Naive thymus-derived CD8-positive, alpha-beta T cell (primary cell): Measurements from ENCODE around the gene TIMMDC1. TPM values are rescaled to one million over a fixed set of nuclear protein-coding genes. Genes with fewer than 3 reads are reported as not detected.

ENCODE experiments used
- ATAC-seq, 2 donors: fragments of 150-1000 bp; cut with Tn5 transposase in 1 of 2; sonication (Bioruptor Pico), chemical (Tn5 transposase) in 1 of 2; 1 replicate in 1 of 2; 2 replicates in 1 of 2; pipeline ENCODE4 v1.10.0; 2021; ENCODE audit warnings: mild to moderate bottlenecking in 2 of 2, moderate library complexity in 2 of 2
- POLR2A ChIA-PET: fragments of 350-600 bp; sonication (Branson Sonifier 250); formaldehyde crosslinking; loops from one replicate; lab custom pipeline; 2021; ENCODE audit warnings: antibody characterized with exemption; lab: Charles Lee
- DNase-seq, 10 donors: peaks; one replicate each; pipeline versions ENCODE4 v3.0.0 to v3.0.0-alpha.2; 2020 to 2022
- H3K27ac Mint-ChIP-seq, 10 donors: one replicate each; pipeline ENCODE4 v1.8.0; 2020 to 2022; ENCODE audit warnings: mild to moderate bottlenecking in 10 of 10, mixed read lengths in 10 of 10, moderate library complexity in 4 of 10, inconsistent platforms in 1 of 10
- H3K27me3 Mint-ChIP-seq, 5 donors: one replicate each; pipeline ENCODE4 v1.8.0; 2021 to 2022; ENCODE audit warnings: mixed read lengths in 5 of 5
- H3K36me3 Mint-ChIP-seq, 3 donors: one replicate each; pipeline ENCODE4 v1.8.0; 2020 to 2022; ENCODE audit warnings: mixed read lengths in 3 of 3, mild to moderate bottlenecking in 2 of 3, inconsistent platforms in 1 of 3
- H3K4me1 Mint-ChIP-seq, 4 donors: one replicate each; pipeline ENCODE4 v1.8.0; 2021 to 2022; ENCODE audit warnings: mixed read lengths in 4 of 4
- H3K4me3 Mint-ChIP-seq, 10 donors: one replicate each; pipeline ENCODE4 v1.8.0; 2020 to 2022; ENCODE audit warnings: mild to moderate bottlenecking in 10 of 10, mixed read lengths in 10 of 10, moderate library complexity in 6 of 10, inconsistent platforms in 1 of 10
- H3K9me3 Mint-ChIP-seq, 9 donors: one replicate each; pipeline ENCODE4 v1.8.0; 2020 to 2022; ENCODE audit warnings: mixed read lengths in 9 of 9, mild to moderate bottlenecking in 3 of 9, inconsistent platforms in 1 of 9, moderate library complexity in 1 of 9
- polyA plus RNA-seq, 3 donors: library from polyadenylated mRNA; unstranded; fragments of 300-500 nt; fragmentation: Illumina TruSeq; gene quantifications; one replicate each; pipeline ENCODE4 v1.2.3, GENCODE V29; 2021
- total RNA-seq, 8 experiments: library from RNA in 2 of 8; stranded (reverse) in 2 of 8; gene quantifications; one replicate each; pipeline ENCODE4 v1.2.3 and lab custom pipeline; 2021 to 2026

The TIMMDC1 gene
- total and polyA plus RNA-seq, 5 experiments from 2014 or later, result 63.0 to 89.7 (median 72.9) TPM

GRCh38 chr3:119517112-119517511 lies 18.8 kb downstream of the TIMMDC1 start:
- Mint-ChIP-seq H3K4me1 (peaks cover 0 to 7% (median 0%) of the 10 kb centered on the region in 4 donors), H3K27ac (no peak overlapping the region), H3K36me3 (peaks cover 24 to 95% (median 74%) of the 10 kb centered on the region in 3 donors), H3K9me3 (peaks cover 0 to 11% (median 0%) of the 10 kb centered on the region in 9 donors), H3K4me3 (no peak overlapping the region), H3K27me3 (no peaks in the 10 kb centered on the region)
- DNase-seq, result no peak
- POLR2A ChIA-PET, result no interaction called here
- no peak for ATAC-seq

GRCh38 chr3:119518026-119518425 lies 19.7 kb downstream of the TIMMDC1 start:
- DNase-seq (no peak), ATAC-seq (no peak)
- Mint-ChIP-seq H3K36me3 (peaks cover 24 to 92% (median 78%) of the 10 kb centered on the region in 3 donors), H3K27ac (no peak overlapping the region), H3K27me3 (no peaks in the 10 kb centered on the region), H3K9me3 (peaks cover 0 to 11% (median 0%) of the 10 kb centered on the region in 9 donors), H3K4me3 (no peak overlapping the region), H3K4me1 (peaks cover 0 to 5% (median 0%) of the 10 kb centered on the region in 4 donors)
- POLR2A ChIA-PET, result no interaction called here

- Mint-ChIP-seq H3K27ac (no peak overlapping the region), H3K4me1 (peaks cover 0 to 4% (median 0%) of the 10 kb centered on the region in 4 donors), H3K4me3 (no peak overlapping the region), H3K9me3 (peaks cover 0 to 5% (median 0%) of the 10 kb centered on the region in 9 donors), H3K36me3 (peaks cover 5 to 53% (median 42%) of the 10 kb centered on the region in 3 donors), H3K27me3 (no peaks in the 10 kb centered on the region)
- no peak for ATAC-seq
- DNase-seq, result no peak
- POLR2A ChIA-PET, result no interaction called here
Observed at GRCh38 chr3:119524931-119525662, 26.8 kb downstream of the TIMMDC1 start.

- DNase-seq, result no peak
- Mint-ChIP-seq H3K27ac (no peak overlapping the region), H3K4me3 (no peak overlapping the region), H3K9me3 (peaks cover 0 to 3% (median 0%) of the 10 kb centered on the region in 9 donors), H3K27me3 (no peaks in the 10 kb centered on the region), H3K36me3 (peaks cover 0 to 32% (median 21%) of the 10 kb centered on the region in 3 donors), H3K4me1 (peaks cover 0 to 2% (median 0%) of the 10 kb centered on the region in 4 donors)
- POLR2A ChIA-PET, result no interaction called here
- ATAC-seq, result no peak
Observed at GRCh38 chr3:119527714-119528113, 29.4 kb downstream of the TIMMDC1 start.

GRCh38 chr3:119529883-119530282 lies 31.5 kb downstream of the TIMMDC1 start:
- Mint-ChIP-seq H3K4me1 (peaks cover 0 to 2% (median 0%) of the 10 kb centered on the region in 4 donors), H3K9me3 (peaks cover 0 to 3% (median 0%) of the 10 kb centered on the region in 9 donors), H3K27ac (no peak overlapping the region), H3K27me3 (no peaks in the 10 kb centered on the region), H3K36me3 (peaks cover 0 to 12% (median 7%) of the 10 kb centered on the region in 3 donors), H3K4me3 (no peak overlapping the region)
- POLR2A ChIA-PET, result no interaction called here
- no peak for ATAC-seq
- DNase-seq, result no peak

GRCh38 chr3:119530456-119530855 lies 32.1 kb downstream of the TIMMDC1 start:
- H3K27me3 Mint-ChIP-seq, result no peaks in the 10 kb centered on the region
- DNase-seq (no peak), ATAC-seq (no peak)
- POLR2A ChIA-PET, result no interaction called here
- H3K36me3 Mint-ChIP-seq, result peaks cover 0 to 6% (median 5%) of the 10 kb centered on the region in 3 donors
- no peak overlapping the region for H3K27ac Mint-ChIP-seq
- peaks cover 0 to 2% (median 0%) of the 10 kb centered on the region in 4 donors for H3K4me1 Mint-ChIP-seq
- peaks cover 0 to 3% (median 0%) of the 10 kb centered on the region in 9 donors for H3K9me3 Mint-ChIP-seq
- H3K4me3 Mint-ChIP-seq, result no peak overlapping the region

GRCh38 chr3:119531151-119531550 lies 32.8 kb downstream of the TIMMDC1 start:
- Mint-ChIP-seq H3K4me1 (peaks cover 0 to 2% (median 0%) of the 10 kb centered on the region in 4 donors), H3K27ac (no peak overlapping the region), H3K9me3 (peaks cover 0 to 3% (median 0%) of the 10 kb centered on the region in 9 donors), H3K27me3 (no peaks in the 10 kb centered on the region), H3K4me3 (no peak overlapping the region), H3K36me3 (peaks cover 0 to 5% (median 5%) of the 10 kb centered on the region in 3 donors)
- ATAC-seq (no peak), DNase-seq (no peak)
- POLR2A ChIA-PET, result no interaction called here

GRCh38 chr3:119534296-119534695 lies 35.9 kb downstream of the TIMMDC1 start:
- DNase-seq, result no peak
- Mint-ChIP-seq H3K27ac (no peak overlapping the region), H3K4me1 (peaks cover 0 to 5% (median 0%) of the 10 kb centered on the region in 4 donors), H3K36me3 (no peaks in the 10 kb centered on the region), H3K9me3 (no peaks in the 10 kb centered on the region), H3K27me3 (no peaks in the 10 kb centered on the region), H3K4me3 (no peak overlapping the region)
- POLR2A ChIA-PET, result no interaction called here
- ATAC-seq, result no peak

- DNase-seq (no peak), ATAC-seq (no peak)
- no peaks in the 10 kb centered on the region for H3K36me3 Mint-ChIP-seq
- peaks cover 0 to under 1% (median 0%) of the 10 kb centered on the region in 5 donors for H3K27me3 Mint-ChIP-seq
- H3K4me3 Mint-ChIP-seq, result no peak overlapping the region
- peaks cover 0 to 5% (median 0%) of the 10 kb centered on the region in 4 donors for H3K4me1 Mint-ChIP-seq
- POLR2A ChIA-PET, result no interaction called here
- H3K9me3 Mint-ChIP-seq, result no peaks in the 10 kb centered on the region
- H3K27ac Mint-ChIP-seq, result no peak overlapping the region
Observed at GRCh38 chr3:119536757-119537156, 38.4 kb downstream of the TIMMDC1 start.

- Mint-ChIP-seq H3K9me3 (no peaks in the 10 kb centered on the region), H3K4me3 (no peak overlapping the region), H3K36me3 (no peaks in the 10 kb centered on the region), H3K27me3 (peaks cover 0 to 2% (median 0%) of the 10 kb centered on the region in 5 donors), H3K4me1 (peaks cover 0 to 5% (median 0%) of the 10 kb centered on the region in 4 donors), H3K27ac (no peak overlapping the region)
- ATAC-seq (no peak), DNase-seq (no peak)
- POLR2A ChIA-PET, result no interaction called here
Observed at GRCh38 chr3:119538772-119539171, 40.4 kb downstream of the TIMMDC1 start.

GRCh38 chr3:119541547-119541946 lies 43.2 kb downstream of the TIMMDC1 start:
- Mint-ChIP-seq H3K4me1 (peaks cover 0 to 5% (median 0%) of the 10 kb centered on the region in 4 donors), H3K36me3 (no peaks in the 10 kb centered on the region), H3K27ac (no peak overlapping the region), H3K4me3 (no peak overlapping the region), H3K27me3 (peaks cover 0 to 2% (median 0%) of the 10 kb centered on the region in 5 donors), H3K9me3 (no peaks in the 10 kb centered on the region)
- ATAC-seq, result no peak
- no peak for DNase-seq
- POLR2A ChIA-PET, result no interaction called here

GRCh38 chr3:119542168-119542767 lies 43.9 kb downstream of the TIMMDC1 start:
- H3K36me3 Mint-ChIP-seq, result no peaks in the 10 kb centered on the region
- no peaks in the 10 kb centered on the region for H3K9me3 Mint-ChIP-seq
- H3K4me1 Mint-ChIP-seq, result peaks cover 0 to 5% (median 0%) of the 10 kb centered on the region in 4 donors

GRCh38 chr3:119543147-119543546 lies 44.8 kb downstream of the TIMMDC1 start:
- Mint-ChIP-seq H3K36me3 (no peaks in the 10 kb centered on the region), H3K27ac (no peak overlapping the region), H3K27me3 (peaks cover 0 to 2% (median 0%) of the 10 kb centered on the region in 5 donors), H3K4me3 (no peak overlapping the region), H3K4me1 (peaks cover 0 to 5% (median 0%) of the 10 kb centered on the region in 4 donors), H3K9me3 (no peaks in the 10 kb centered on the region)
- ATAC-seq (no peak), DNase-seq (no peak)
- POLR2A ChIA-PET, result no interaction called here

More at GRCh38 chr3:119542168-119542767, 43.9 kb downstream of the TIMMDC1 start:
- Mint-ChIP-seq H3K27ac (no peak overlapping the region), H3K4me3 (no peak overlapping the region), H3K27me3 (peaks cover 0 to 2% (median 0%) of the 10 kb centered on the region in 5 donors)
- ATAC-seq, result no peak
- POLR2A ChIA-PET, result no interaction called here
- no peak for DNase-seq
